T-helper 1 cell treated with Interleukin-12 subunit alpha and Interleukin-12 subunit beta and Interleukin-4 antibody, amounts not matched to agents 30 μg/mL and 1 μg/mL, for 36 hours (primary cell): ENCODE data around the gene SORBS2.

Experiments
- H3K27ac Mint-ChIP-seq: one replicate; pipeline ENCODE4 v1.8.0; 2021; ENCODE audit warnings: mild to moderate bottlenecking, mixed read lengths
- H3K27me3 Mint-ChIP-seq: one replicate; pipeline ENCODE4 v1.8.0; 2021; ENCODE audit warnings: low read depth, mixed read lengths
- H3K36me3 Mint-ChIP-seq: one replicate; pipeline ENCODE4 v1.8.0; 2021; ENCODE audit warnings: low read depth, mixed read lengths
- H3K4me1 Mint-ChIP-seq: one replicate; pipeline ENCODE4 v1.8.0; 2021; ENCODE audit warnings: low read depth, mixed read lengths
- H3K4me3 Mint-ChIP-seq: one replicate; pipeline ENCODE4 v1.8.0; 2021; ENCODE audit warnings: mild to moderate bottlenecking, moderate library complexity, mixed read lengths
- H3K9me3 Mint-ChIP-seq: one replicate; pipeline ENCODE4 v1.8.0; 2021; ENCODE audit warnings: mixed read lengths

SORBS2 gene

GRCh38 chr4:185648631-185649030 lies 163.4 kb downstream of the SORBS2 start:
- Mint-ChIP-seq H3K9me3 (no peaks in the 10 kb centered on the region), H3K4me1 (no peaks in the 10 kb centered on the region), H3K27ac (no peak overlapping the region), H3K4me3 (no peak overlapping the region), H3K36me3 (no peaks in the 10 kb centered on the region), H3K27me3 (no peaks in the 10 kb centered on the region)

GRCh38 chr4:185645403-185645802 lies 166.6 kb downstream of the SORBS2 start:
- Mint-ChIP-seq H3K4me3 (no peak overlapping the region), H3K4me1 (no peaks in the 10 kb centered on the region), H3K36me3 (no peaks in the 10 kb centered on the region), H3K27ac (no peak overlapping the region), H3K9me3 (no peaks in the 10 kb centered on the region), H3K27me3 (no peaks in the 10 kb centered on the region)

- Mint-ChIP-seq H3K36me3 (no peaks in the 10 kb centered on the region), H3K4me3 (no peak overlapping the region), H3K9me3 (no peaks in the 10 kb centered on the region), H3K27ac (no peak overlapping the region), H3K4me1 (no peaks in the 10 kb centered on the region), H3K27me3 (peaks cover 5% of the 10 kb centered on the region)
Measured at GRCh38 chr4:185644408-185644807, 167.6 kb downstream of the SORBS2 start.

- Mint-ChIP-seq H3K36me3 (no peaks in the 10 kb centered on the region), H3K4me1 (peaks cover 2% of the 10 kb centered on the region), H3K9me3 (no peaks in the 10 kb centered on the region), H3K27ac (no peak overlapping the region), H3K4me3 (no peak overlapping the region), H3K27me3 (peaks cover 19% of the 10 kb centered on the region)
Measured at GRCh38 chr4:185642907-185643306, 169.1 kb downstream of the SORBS2 start.

DNA sequence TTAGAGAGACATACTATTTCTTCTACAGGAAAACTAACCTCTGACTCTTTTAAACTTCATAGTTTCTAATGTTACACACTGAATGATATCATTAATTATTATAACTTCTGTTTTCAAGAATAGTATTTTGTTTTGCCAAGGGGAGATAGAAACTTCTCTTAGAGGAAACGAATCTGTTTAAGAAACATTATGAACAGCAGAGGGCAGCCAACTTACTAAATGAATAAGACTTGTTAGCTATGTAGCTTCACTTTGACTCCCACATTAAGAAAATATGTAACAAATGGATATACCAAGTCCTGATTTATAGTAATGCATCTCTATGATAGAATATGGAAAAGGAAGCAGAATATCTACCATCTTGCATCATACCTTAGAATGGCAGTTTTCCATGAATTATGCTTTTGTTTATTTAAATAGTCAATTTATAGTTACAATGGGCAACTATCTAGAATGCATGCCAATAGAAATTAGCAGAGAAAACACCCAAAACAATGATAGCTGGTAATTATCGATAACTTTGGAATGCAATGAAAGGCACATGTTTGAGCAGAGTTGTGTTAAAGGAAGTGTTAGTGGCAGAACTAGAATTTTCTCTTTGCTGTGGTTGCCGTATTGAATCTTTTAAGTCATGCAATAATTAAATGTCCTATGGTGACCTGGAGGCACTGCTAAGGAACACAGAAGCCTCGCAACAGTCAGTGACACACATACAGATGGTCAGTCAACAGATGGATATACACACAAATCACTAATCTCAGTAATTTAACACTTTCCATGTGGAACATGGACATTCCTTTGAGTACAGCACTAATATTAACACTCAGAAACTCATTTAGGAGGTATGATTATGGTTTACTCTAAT lies 171.0 kb downstream of the SORBS2 start:
- H3K27me3 Mint-ChIP-seq = peaks cover 28% of the 10 kb centered on the region
- no peak overlapping the region for H3K4me3 Mint-ChIP-seq
- no peaks in the 10 kb centered on the region for H3K36me3 Mint-ChIP-seq
- no peak overlapping the region for H3K27ac Mint-ChIP-seq
- peaks cover 2% of the 10 kb centered on the region for H3K4me1 Mint-ChIP-seq
- no peaks in the 10 kb centered on the region for H3K9me3 Mint-ChIP-seq

GRCh38 chr4:185638548-185639301 lies 173.3 kb downstream of the SORBS2 start:
- no peaks in the 10 kb centered on the region for H3K9me3 Mint-ChIP-seq
- H3K4me1 Mint-ChIP-seq = peaks cover 2% of the 10 kb centered on the region
- H3K27ac Mint-ChIP-seq = no peak overlapping the region
- peaks cover 28% of the 10 kb centered on the region for H3K27me3 Mint-ChIP-seq
- no peaks in the 10 kb centered on the region for H3K36me3 Mint-ChIP-seq
- no peak overlapping the region for H3K4me3 Mint-ChIP-seq

DNA sequence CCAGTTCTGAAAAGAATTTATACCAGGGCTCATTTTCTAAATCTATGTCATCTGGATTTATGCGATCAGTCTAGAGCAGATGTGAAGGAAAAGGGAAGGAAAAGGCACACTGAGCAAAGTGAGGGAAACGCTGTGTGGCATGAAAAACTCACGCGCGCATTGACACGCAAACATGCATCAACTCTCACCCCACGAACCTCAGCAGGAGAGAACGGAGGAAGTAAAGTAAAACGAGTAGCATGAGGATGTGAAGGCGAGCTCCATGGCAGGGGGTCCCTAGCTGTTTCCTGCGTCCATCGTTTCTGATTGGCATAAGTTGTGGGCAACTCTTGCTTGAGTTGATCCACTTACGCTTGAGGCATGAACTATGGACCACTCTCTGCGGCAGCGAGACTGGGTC lies 173.9 kb downstream of the SORBS2 start:
- H3K9me3 Mint-ChIP-seq = no peaks in the 10 kb centered on the region
- H3K4me3 Mint-ChIP-seq = no peak overlapping the region
- H3K27ac Mint-ChIP-seq = no peak overlapping the region
- no peaks in the 10 kb centered on the region for H3K36me3 Mint-ChIP-seq
- H3K4me1 Mint-ChIP-seq = peaks cover 2% of the 10 kb centered on the region
- H3K27me3 Mint-ChIP-seq = peaks cover 28% of the 10 kb centered on the region

DNA sequence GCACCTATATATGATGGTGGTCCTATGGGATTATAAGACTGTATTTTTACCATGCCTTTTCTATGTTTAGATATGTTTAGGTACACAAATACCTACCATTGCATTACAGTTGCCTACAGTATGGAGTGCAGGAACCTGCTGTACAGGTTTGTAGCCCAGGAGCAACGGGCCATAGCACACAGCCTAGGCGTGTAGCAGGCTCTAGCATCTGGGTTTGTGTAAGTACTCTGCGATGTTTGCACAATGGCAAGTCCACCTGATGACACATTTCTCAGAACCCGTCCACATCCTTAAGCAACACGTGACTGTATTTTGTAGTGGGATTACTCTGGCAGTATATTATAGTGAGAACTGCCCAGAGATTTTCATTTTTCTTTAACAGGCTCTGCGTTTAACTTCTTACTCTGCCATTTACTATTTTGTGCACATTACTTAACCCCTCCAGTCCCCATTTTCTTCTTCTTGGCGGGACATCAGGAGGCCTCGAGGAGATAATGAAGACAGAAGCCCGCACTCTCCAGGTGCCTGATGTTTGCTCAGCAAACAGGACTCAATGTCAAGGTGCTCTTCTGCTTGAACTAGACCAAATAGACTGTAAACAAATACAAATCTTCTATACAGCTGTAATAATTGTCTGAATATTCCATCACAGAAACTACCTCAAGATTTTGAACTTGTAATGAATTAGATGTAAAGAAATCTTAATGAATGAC lies 174.7 kb downstream of the SORBS2 start:
- H3K4me1 Mint-ChIP-seq = peaks cover 2% of the 10 kb centered on the region
- peaks cover 28% of the 10 kb centered on the region for H3K27me3 Mint-ChIP-seq
- H3K27ac Mint-ChIP-seq = no peak overlapping the region
- H3K9me3 Mint-ChIP-seq = no peaks in the 10 kb centered on the region
- H3K4me3 Mint-ChIP-seq = no peak overlapping the region
- no peaks in the 10 kb centered on the region for H3K36me3 Mint-ChIP-seq

DNA sequence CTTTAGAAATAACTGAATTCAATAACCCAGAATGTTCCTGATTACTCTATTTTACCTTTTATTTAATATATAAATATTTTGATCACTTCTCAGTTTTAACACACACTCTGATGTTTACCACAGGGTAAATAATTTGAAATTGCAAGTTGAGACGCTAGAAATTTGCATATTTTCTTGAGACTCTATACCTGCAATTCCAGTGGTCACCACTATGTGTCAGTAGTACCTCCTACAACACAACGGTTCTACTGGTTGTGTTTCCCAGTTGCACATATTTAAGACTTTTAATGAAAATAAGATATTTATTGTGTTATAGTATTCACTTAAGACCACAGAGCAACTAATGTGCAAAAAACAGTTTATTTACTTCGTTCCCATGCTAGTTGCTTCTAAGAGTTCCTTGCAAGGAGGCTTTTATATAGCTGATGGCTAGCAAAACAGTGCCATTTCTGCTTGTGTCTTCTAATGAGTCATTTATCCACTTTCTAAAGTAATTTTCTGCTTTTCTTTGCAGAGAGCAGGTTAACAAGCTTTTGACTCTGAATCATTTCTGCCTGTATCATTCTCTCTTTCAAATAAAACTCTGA lies 177.8 kb downstream of the SORBS2 start:
- Mint-ChIP-seq H3K27me3 (peaks cover 23% of the 10 kb centered on the region), H3K4me3 (no peak overlapping the region), H3K9me3 (no peaks in the 10 kb centered on the region), H3K27ac (no peak overlapping the region), H3K4me1 (peaks cover 2% of the 10 kb centered on the region), H3K36me3 (no peaks in the 10 kb centered on the region)

GRCh38 chr4:185626798-185627197 lies 185.2 kb downstream of the SORBS2 start:
- peaks cover 4% of the 10 kb centered on the region for H3K27me3 Mint-ChIP-seq
- H3K9me3 Mint-ChIP-seq = no peaks in the 10 kb centered on the region
- no peaks in the 10 kb centered on the region for H3K4me1 Mint-ChIP-seq
- H3K4me3 Mint-ChIP-seq = no peak overlapping the region
- no peaks in the 10 kb centered on the region for H3K36me3 Mint-ChIP-seq
- no peak overlapping the region for H3K27ac Mint-ChIP-seq

GRCh38 chr4:185625503-185625902 lies 186.5 kb downstream of the SORBS2 start:
- no peak overlapping the region for H3K4me3 Mint-ChIP-seq
- peaks cover 4% of the 10 kb centered on the region for H3K27me3 Mint-ChIP-seq

GRCh38 chr4:185624259-185624589 lies 187.8 kb downstream of the SORBS2 start:
- Mint-ChIP-seq H3K4me1 (no peaks in the 10 kb centered on the region), H3K27me3 (peaks cover 3% of the 10 kb centered on the region), H3K4me3 (no peak overlapping the region), H3K27ac (no peak overlapping the region), H3K36me3 (no peaks in the 10 kb centered on the region), H3K9me3 (no peaks in the 10 kb centered on the region)

More at GRCh38 chr4:185625503-185625902, 186.5 kb downstream of the SORBS2 start:
- Mint-ChIP-seq H3K9me3 (no peaks in the 10 kb centered on the region), H3K36me3 (no peaks in the 10 kb centered on the region), H3K27ac (no peak overlapping the region), H3K4me1 (no peaks in the 10 kb centered on the region)

DNA sequence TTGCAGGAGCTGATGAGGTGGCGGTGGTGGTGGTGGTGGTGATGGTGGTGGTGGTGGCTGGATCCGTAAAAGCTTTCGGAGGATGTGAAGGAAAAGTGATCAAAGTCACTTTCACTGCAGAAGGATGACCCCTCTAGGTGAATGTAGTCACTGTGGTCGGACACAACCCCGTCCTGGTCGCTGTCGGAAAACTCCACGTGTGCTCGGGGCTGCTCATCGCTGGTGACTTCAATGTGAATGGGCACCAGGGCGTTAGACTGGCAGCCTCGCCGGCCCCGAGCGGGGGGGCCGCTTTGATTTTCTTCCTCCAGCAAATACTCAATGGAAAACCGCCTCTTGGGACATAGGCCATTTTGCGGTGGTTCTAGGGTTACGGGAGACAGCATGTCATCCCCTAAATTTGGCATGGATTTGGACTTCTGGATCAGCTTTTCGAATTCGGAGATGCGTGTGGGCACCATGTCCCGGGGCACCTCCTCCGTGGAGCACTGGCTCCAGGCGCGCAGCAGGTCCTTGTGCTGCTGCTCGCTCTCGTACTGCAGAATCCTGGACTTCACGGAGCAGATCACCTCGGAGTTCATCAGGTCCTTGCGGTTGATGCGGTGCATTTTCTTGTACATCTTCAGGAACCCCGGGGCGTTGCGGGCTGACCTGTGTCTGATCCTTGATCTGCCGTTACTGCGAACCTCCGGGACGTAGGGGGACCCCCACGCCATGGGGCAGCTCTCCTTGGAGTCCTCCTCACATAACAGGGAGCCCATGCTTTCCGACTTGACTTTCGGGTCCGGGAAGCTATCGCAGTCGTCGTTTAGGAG lies 188.3 kb downstream of the SORBS2 start:
- no peaks in the 10 kb centered on the region for H3K36me3 Mint-ChIP-seq
- H3K27me3 Mint-ChIP-seq = no peaks in the 10 kb centered on the region
- no peaks in the 10 kb centered on the region for H3K9me3 Mint-ChIP-seq
- no peaks in the 10 kb centered on the region for H3K4me1 Mint-ChIP-seq
- no peak overlapping the region for H3K4me3 Mint-ChIP-seq
- H3K27ac Mint-ChIP-seq = no peak overlapping the region

DNA sequence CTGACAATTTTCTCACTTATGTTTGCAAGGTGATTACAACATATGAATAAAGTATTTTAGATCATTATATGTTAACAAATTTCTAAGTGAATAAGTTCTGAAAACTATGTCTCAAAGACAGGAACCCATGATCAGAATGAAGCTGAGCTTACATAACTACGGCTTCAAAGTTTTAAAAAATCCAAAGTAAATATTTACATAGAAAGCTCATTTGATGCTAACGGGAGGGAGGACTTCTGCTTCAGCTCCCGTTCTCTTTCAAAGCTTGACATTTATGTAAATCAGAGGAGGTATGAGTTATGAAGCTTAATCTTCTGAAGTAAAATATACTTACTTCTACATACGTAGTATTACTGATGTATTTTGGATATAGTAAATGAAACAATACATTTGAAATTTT lies 203.8 kb downstream of the SORBS2 start:
- Mint-ChIP-seq H3K27me3 (peaks cover 8% of the 10 kb centered on the region), H3K9me3 (no peaks in the 10 kb centered on the region), H3K4me3 (no peak overlapping the region), H3K36me3 (no peaks in the 10 kb centered on the region), H3K27ac (no peak overlapping the region), H3K4me1 (no peaks in the 10 kb centered on the region)
